Activated T-cell treated with anti-CD3 and anti-CD28 coated beads, Interleukin-2, amount 50 U/mL, for 72 hours (primary cell): ENCODE results near the gene GOLGA3. TPM values are rescaled to one million over a fixed set of nuclear protein-coding genes. Genes with fewer than 3 reads are reported as not detected.
"Not testable (repeated sequence)": the region's sequence is repeated elsewhere in the genome, so short reads cannot be mapped to it uniquely, and the experiment has no call there.

Source experiments
- ATAC-seq, 2 donors: fragments of 150-1000 bp; cut with Tn5 transposase; replicated peaks in 1 of 2; 2 replicates each; pipeline ENCODE4 v1.10.0; 2021; ENCODE audit warnings: moderate library complexity in 2 of 2, mild to moderate bottlenecking in 1 of 2
- DNase-seq, 2 donors: peaks; one replicate each; pipeline ENCODE4 v3.0.0; 2021 to 2022; ENCODE audit warnings: mixed read lengths in 1 of 2
- H3K27ac Mint-ChIP-seq: one replicate; pipeline ENCODE4 v1.8.0; 2022; ENCODE audit warnings: mild to moderate bottlenecking, moderate library complexity, mixed read lengths
- H3K27me3 Mint-ChIP-seq: one replicate; pipeline ENCODE4 v1.8.0; 2022; ENCODE audit warnings: low read depth, mixed read lengths
- H3K36me3 Mint-ChIP-seq, 2 donors: one replicate each; pipeline ENCODE4 v1.8.0; 2022; ENCODE audit warnings: mixed read lengths in 2 of 2, mild to moderate bottlenecking in 1 of 2; ENCODE audit not compliant: insufficient read depth in 2 of 2
- H3K4me1 Mint-ChIP-seq: one replicate; pipeline ENCODE4 v1.8.0; 2022; ENCODE audit warnings: low read depth, mixed read lengths
- H3K4me3 Mint-ChIP-seq, 2 donors: one replicate each; pipeline ENCODE4 v1.8.0; 2022; ENCODE audit warnings: mild to moderate bottlenecking in 2 of 2, mixed read lengths in 2 of 2, moderate library complexity in 2 of 2
- H3K9me3 Mint-ChIP-seq, 2 donors: one replicate each; pipeline ENCODE4 v1.8.0; 2022; ENCODE audit warnings: mixed read lengths in 2 of 2
- total RNA-seq, 2 donors: library from RNA; stranded (reverse); gene quantifications; one replicate each; pipeline ENCODE4 v1.2.3, GENCODE V29; 2022

Gene GOLGA3
- total RNA-seq, 2 donors from 2014 or later, result 58.2 to 60.4 TPM

DNA sequence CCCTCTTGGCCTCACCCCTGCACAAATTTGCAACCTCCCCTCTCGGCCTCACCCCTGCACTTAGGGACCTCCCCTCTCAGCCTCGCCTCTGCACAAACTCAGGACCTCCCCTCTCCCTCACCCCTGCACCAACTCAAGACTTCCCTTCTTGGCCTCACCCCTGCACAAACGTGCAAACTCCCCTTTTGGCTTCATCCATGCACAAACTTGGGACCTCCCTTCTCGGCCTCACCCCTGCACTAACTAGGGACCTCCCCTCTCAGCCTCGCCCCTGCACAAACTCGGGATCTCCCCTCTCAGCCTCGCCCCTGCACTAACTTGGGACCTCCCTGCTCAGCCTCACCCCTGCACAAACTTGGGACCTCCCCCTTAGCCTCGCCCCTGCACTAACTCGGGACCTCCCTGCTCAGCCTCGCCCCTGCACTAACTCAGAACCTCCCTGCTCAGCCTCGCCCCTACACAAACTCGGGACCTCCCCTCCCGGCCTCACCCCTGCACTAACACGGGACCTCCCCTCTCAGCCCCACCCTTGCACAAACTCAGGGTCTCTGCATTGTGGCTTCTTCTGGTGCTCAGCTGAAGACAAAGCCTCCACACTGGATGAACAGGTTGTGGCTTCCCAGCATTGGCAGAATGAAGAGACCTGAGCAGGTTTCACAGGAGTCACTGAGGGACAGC lies 11.0 kb upstream of the GOLGA3 start:
- DNase-seq, result no peak
- no peaks in the 10 kb centered on the region for H3K9me3 Mint-ChIP-seq
- H3K4me1 Mint-ChIP-seq, result peaks cover 17% of the 10 kb centered on the region
- H3K27ac Mint-ChIP-seq, result no peak overlapping the region
- H3K36me3 Mint-ChIP-seq, result peaks cover 5 to 17% of the 10 kb centered on the region in 2 donors
- ATAC-seq, result no peak
- H3K4me3 Mint-ChIP-seq, result no peak overlapping the region
- H3K27me3 Mint-ChIP-seq, result no peaks in the 10 kb centered on the region

DNA sequence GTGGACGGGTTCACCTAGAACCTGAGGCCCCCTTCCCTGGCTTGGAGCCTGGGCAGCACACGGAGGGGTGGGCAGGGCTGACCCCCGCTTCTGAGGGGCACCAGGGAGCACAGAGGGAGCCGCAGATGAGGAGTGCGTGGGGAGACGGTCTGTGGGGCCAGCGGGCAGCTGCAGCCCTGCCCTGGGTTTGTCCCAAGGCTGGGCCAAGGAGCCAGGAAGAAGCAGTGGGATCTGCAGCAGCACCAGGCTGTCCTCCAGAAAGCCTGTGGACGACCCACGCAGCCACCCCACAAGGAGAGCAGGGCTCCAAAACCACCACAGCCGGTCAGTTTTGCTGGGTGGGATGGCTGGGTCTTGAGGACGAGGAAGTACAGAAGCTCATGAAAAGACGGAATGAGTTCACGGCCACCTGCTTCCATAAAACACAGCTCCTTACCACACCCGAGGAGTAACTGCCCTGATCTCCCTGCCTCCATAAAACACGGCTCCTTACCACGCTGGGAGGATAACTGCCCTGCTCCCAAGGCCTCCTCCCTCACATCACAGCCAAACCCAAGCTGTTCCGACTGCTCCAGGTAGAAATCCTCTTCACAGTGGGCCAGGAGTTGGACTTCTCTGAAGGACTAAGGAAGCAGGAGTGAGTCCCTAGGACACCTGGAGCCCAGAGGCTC lies 9.9 kb upstream of the GOLGA3 start:
- DNase-seq (no peak), ATAC-seq (no peak)
- Mint-ChIP-seq H3K27me3 (no peaks in the 10 kb centered on the region), H3K27ac (peak overlapping the region; percentile 64), H3K36me3 (peaks cover 5 to 19% of the 10 kb centered on the region in 2 donors), H3K4me3 (no peak overlapping the region), H3K9me3 (no peaks in the 10 kb centered on the region), H3K4me1 (peaks cover 29% of the 10 kb centered on the region)

DNA sequence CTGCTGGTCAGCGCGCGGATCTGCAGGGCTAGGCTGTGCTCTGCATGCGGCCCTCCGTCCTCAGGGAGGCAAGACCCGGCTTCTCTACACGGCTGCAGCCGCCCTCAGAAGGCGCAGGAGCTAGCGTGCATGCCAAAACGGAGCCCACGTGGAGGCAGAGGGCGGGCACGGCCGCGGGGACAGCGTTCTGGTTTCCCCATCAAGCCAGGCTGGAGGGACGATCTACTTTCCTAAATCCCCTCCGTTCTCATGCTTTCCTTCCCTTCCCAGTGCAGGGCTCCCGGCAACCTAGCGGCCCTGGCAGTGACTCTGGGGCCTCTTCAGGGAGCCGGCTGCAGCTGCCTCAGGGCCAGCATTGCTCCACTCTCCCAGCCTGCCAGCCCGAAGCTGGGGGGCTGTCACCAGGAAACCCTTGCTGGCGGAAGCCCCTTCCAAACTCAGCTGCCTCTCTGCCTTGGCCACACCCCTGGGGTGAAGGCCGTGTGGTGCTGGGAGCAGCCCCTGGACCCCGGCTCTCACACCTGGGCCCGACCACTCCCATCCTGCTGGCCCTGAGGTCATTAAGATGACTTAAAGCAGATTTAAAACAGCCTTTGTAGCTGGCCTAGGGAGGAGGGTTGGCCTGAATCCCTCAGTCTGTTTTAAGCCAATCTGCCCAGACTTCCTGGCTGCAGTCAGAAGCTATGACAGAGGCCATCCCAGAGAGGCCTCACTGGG lies 9.2 kb upstream of the GOLGA3 start:
- H3K27me3 Mint-ChIP-seq, result no peaks in the 10 kb centered on the region
- no peak for ATAC-seq
- peak overlapping the region in 1 of 2 donors; percentile 5 for H3K4me3 Mint-ChIP-seq

DNA sequence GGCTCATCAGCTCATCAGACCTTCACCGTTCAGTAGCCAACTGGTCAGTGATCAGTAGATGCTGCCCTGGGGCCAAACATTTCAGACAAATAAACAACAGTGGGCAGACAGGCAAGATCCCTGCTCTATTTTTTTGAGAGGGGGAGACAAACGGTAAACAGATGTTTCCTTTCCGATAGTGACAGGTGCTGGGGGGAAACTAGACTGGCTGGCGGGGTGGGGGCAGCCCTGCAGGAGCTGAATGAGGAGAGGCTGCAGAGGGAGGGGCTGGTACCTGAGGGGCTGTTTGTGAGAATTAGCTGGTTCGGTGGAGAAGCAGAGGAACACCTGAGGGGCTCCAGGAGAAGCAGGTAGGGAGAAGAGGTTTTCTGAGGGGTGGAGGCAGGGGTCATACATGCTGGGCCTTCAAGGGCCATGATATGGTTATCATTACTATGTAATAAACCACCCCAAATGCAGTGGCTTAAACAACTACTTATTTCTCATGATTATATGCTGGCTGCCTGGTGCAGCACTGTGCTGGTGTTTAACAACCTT lies 8.2 kb upstream of the GOLGA3 start:
- no peak for ATAC-seq
- peaks cover 5 to 14% of the 10 kb centered on the region in 2 donors for H3K36me3 Mint-ChIP-seq
- peaks cover 32% of the 10 kb centered on the region for H3K4me1 Mint-ChIP-seq
- peak overlapping the region; percentile 1 for H3K27ac Mint-ChIP-seq
- H3K27me3 Mint-ChIP-seq, result no peaks in the 10 kb centered on the region
- DNase-seq, result no peak
- peak overlapping the region; percentile 42 to 79 for H3K4me3 Mint-ChIP-seq
- H3K9me3 Mint-ChIP-seq, result no peaks in the 10 kb centered on the region

More for the DNA sequence above, 9.2 kb upstream of the GOLGA3 start:
- H3K27ac Mint-ChIP-seq, result no peak overlapping the region
- DNase-seq, result no peak
- no peaks in the 10 kb centered on the region for H3K9me3 Mint-ChIP-seq
- H3K36me3 Mint-ChIP-seq, result peaks cover 5 to 19% of the 10 kb centered on the region in 2 donors
- H3K4me1 Mint-ChIP-seq, result peaks cover 32% of the 10 kb centered on the region

DNA sequence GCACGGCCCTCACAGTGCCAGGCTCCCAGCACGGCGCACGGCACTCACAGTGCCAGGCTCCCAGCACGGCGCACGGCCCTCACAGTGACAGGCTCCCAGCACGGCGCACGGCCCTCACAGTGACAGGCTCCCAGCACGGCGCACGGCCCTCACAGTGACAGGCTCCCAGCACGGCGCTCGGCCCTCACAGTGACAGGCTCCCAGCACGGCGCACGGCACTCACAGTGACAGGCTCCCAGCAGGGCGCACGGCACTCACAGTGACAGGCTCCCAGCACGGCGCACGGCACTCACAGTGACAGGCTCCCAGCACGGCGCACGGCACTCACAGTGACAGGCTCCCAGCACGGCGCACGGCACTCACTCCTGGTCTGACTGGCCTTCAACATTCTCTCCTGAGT lies 7.6 kb upstream of the GOLGA3 start:
- H3K4me1 Mint-ChIP-seq, result peaks cover 32% of the 10 kb centered on the region
- H3K4me3 Mint-ChIP-seq, result peak overlapping the region; percentile 42 to 79
- not testable (repeated sequence) for H3K27me3 Mint-ChIP-seq

DNA sequence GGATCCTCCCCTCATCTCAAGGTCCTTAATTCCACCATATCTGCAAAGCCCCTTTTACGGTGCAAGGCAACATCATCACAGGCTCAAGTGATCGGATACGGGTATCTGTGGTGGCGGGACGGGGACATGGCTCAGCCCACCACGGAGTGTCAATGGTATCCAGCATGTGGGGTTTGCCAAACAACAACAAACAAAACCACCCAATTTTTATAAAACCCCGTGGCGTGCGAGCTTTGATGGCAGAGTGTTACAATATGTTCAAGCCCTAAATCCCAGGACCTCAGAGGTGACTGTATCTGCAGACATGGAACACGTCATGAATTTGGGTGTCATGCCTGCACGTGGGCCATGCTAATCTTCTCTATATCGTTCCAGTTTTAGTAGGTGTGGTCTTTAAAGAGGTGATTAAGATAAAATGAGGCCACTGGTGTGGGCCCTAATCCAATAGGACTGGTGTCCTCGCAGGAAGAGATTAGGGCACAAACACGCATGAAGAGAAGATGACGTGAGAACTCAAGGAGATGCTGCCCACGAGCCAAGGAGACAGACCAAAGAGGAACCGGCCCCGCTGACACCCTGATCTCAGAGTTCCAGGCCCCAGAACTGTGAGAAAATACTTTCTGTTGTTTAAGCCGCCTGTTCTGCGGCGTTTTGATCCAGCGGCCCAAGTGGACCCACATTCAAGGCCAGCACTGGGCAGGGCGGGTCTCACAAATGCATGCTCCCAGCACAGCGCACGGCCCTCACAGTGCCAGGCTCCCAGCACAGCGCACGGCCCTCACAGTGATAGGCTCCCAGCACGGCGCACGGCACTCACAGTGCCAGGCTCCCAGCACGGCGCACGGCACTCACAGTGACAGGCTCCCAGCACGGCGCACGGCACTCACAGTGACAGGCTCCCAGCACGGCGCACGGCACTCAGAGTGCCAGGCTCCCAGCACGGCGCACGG lies 6.7 kb upstream of the GOLGA3 start:
- Mint-ChIP-seq H3K36me3 (peaks cover 2 to 9% of the 10 kb centered on the region in 2 donors), H3K27ac (peak overlapping the region; percentile 84), H3K4me1 (peaks cover 32% of the 10 kb centered on the region), H3K9me3 (no peaks in the 10 kb centered on the region), H3K4me3 (peak overlapping the region; percentile 57 to 74), H3K27me3 (no peaks in the 10 kb centered on the region)
- ATAC-seq (no peak), DNase-seq (no peak)

More for the DNA sequence above, 7.6 kb upstream of the GOLGA3 start:
- H3K36me3 Mint-ChIP-seq, result peaks cover 2 to 11% of the 10 kb centered on the region in 2 donors
- ATAC-seq, H3K27ac Mint-ChIP-seq, H3K9me3 Mint-ChIP-seq: not testable (repeated sequence)
- peak in 1 of 2 donors; percentile 13 for DNase-seq

DNA sequence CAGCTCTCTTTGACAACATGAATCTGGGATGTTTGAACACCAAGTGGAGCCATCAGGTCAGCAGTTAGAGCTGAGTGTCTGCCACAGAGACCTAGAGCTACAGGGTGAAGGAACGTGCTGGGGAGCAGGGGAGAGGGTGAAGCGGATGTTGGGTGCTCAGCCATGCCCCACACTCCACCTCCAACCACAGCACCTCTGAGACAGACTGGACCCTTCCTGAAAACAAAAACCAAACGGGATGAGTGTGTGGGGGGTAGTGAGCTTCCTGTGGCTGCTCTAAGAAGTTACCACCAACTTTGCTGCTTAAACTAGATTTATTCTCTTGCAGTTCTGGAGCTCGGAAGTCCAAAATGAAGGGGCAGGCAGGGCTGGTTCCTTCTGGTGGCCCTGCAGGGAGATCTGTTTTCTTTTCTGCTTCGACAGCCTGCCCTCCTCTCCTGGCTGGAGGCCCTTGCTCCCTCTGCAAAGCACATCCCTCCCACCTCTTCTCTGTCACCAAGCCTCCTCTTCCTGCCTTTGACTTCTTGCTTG lies 5.6 kb upstream of the GOLGA3 start:
- peaks cover 38% of the 10 kb centered on the region for H3K4me1 Mint-ChIP-seq
- DNase-seq, result peak; percentile 35 to 43
- H3K36me3 Mint-ChIP-seq, result peaks cover 3 to 4% of the 10 kb centered on the region in 2 donors
- H3K27me3 Mint-ChIP-seq, result no peaks in the 10 kb centered on the region
- no peaks in the 10 kb centered on the region for H3K9me3 Mint-ChIP-seq
- ATAC-seq, result peak; percentile 79 to 86
- peak overlapping the region; percentile 57 to 74 for H3K4me3 Mint-ChIP-seq
- H3K27ac Mint-ChIP-seq, result peak overlapping the region; percentile 84

DNA sequence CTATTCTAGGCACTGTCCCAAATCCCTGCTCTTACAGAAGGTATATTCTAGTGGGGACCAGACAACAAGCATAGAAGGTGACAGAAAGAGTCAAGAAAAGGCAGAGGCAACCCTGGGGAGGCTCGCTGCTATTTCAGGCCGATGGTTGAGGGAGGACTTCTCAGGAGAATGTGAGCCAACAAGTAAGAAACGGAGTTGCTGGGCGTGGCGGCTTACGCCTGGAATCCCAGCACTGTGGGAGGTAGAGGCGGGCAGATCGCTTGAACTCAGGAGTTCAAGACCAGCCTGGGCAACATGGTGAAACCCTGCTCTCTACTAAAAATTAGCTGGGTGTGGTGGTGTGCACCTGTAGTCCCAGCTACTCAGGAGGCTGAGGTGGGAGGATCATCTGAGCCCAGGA lies 4.7 kb upstream of the GOLGA3 start:
- DNase-seq (no peak), ATAC-seq (no peak)
- peak overlapping the region; percentile 84 for H3K27ac Mint-ChIP-seq
- H3K4me1 Mint-ChIP-seq, result peaks cover 40% of the 10 kb centered on the region
- peak overlapping the region; percentile 42 to 74 for H3K4me3 Mint-ChIP-seq
- H3K36me3 Mint-ChIP-seq, result peaks cover 3 to 6% of the 10 kb centered on the region in 2 donors
- H3K9me3 Mint-ChIP-seq, result no peaks in the 10 kb centered on the region
- H3K27me3 Mint-ChIP-seq, result no peaks in the 10 kb centered on the region

DNA sequence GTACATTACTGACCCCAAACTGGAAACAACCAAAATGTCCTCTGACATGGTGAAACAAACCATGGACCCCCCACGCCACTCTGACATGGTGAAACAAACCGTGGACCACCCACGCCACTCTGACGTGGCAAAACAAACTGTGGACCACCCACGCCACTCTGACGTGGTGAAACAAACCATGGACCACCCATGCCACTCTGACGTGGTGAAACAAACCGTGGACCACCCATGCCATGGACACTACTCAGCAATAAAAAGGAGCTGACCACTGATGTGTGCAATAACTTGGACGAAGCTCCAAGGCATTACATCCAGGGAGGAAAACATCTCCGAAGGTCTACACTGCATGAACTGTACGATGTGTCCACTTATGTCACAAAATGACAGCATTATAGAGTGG lies 3.1 kb upstream of the GOLGA3 start:
- Mint-ChIP-seq H3K27ac (no peak overlapping the region), H3K4me3 (no peak overlapping the region), H3K9me3 (no peaks in the 10 kb centered on the region)

DNA sequence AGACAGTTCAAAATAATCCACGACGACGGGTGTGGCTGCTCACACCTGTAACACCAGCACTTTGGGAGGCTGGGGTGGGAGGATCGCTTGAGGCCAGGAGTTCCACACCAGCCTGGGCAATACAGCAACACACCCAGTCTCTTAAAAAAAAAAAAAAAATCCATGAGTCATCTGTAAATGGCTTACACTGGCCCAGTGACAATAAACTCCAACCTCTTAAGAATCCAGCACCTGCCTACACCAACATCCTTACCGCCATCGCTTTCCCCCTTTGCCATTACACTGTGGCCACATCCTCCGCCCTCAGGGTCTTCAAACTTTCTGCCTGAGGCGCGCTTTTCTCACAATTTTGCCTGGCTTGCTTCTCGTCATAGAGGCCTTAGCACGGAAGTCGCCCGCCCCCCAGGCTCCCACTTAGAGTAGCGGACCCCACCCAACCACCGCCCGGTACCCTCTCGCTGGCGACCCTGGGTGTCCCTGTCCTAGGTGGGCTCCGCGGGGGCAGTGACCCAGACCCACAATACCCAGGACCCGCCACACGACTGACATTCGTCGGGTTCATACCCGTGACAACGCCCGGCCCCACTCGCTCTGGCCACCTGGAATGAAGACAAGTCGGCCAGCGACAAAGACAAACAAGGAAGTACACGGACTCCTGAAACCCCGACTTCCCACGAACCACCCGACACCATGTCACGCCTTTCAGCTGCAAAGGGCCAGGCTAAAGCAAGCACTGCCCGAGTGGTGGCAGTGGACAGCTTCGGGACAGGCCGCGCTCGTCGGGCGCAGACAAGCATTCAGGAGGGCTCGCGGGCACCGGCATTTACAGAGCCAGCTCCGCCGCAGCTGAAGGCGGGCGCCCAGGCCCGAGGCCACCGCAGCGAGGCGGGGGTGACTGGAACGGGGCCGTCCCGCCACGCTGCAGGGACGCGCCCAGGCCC lies 636 bp downstream of the GOLGA3 start:
- peak; percentile 27 to 38 for DNase-seq
- H3K4me3 Mint-ChIP-seq, result peak overlapping the region; percentile 88 to 94
- no peaks in the 10 kb centered on the region for H3K27me3 Mint-ChIP-seq
- peak overlapping the region; percentile 84 for H3K27ac Mint-ChIP-seq
- peak; percentile 48 to 49 for ATAC-seq
- no peaks in the 10 kb centered on the region for H3K9me3 Mint-ChIP-seq
- peaks cover 50% of the 10 kb centered on the region for H3K4me1 Mint-ChIP-seq
- H3K36me3 Mint-ChIP-seq, result peaks cover 11 to 12% of the 10 kb centered on the region in 2 donors

More for the DNA sequence above, 3.1 kb upstream of the GOLGA3 start:
- DNase-seq, result no peak
- Mint-ChIP-seq H3K4me1 (peaks cover 49% of the 10 kb centered on the region), H3K36me3 (peaks cover 8% of the 10 kb centered on the region in 2 donors), H3K27me3 (no peaks in the 10 kb centered on the region)
- no peak for ATAC-seq

DNA sequence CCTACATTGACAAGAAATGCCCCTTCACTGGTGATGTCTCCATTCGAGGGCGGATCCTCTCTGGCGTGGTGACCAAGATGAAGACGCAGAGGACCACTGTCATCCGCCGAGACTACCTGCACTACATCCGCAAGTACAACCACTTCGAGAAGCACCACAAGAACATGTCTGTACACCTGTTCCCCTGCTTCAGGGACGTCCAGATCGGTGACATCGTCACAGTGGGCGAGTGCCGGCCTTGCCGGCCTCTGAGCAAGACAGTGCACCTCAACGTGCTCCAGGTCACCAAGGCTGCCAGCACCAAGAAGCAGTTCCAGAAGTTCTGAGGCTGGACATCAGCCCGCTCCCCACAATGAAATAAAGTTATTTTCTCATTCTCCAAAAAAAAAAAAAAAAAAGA lies 2.8 kb downstream of the GOLGA3 start:
- H3K27ac Mint-ChIP-seq, result peak overlapping the region; percentile 46

More for the DNA sequence above, 2.8 kb downstream of the GOLGA3 start:
- ATAC-seq (no peak), DNase-seq (no peak)
- Mint-ChIP-seq H3K9me3 (no peaks in the 10 kb centered on the region), H3K36me3 (peaks cover 12 to 13% of the 10 kb centered on the region in 2 donors), H3K4me3 (peak overlapping the region in 1 of 2 donors; percentile 47), H3K27me3 (no peaks in the 10 kb centered on the region), H3K4me1 (peaks cover 50% of the 10 kb centered on the region)
